Hepatocyte (in vitro differentiated cells): ENCODE measurements around the gene CALHM1. TPM values are rescaled to one million over a fixed set of nuclear protein-coding genes. Genes with fewer than 3 reads are reported as not detected.

ENCODE experiments used
- DNase-seq: peaks from one replicate; pipeline ENCODE4 v3.0.0-alpha.2; 2016; ENCODE audit warnings: low spot score
- H2AFZ ChIP-seq: fragments of 200-600 bp; sonication (generic); 2 replicates; pipeline ENCODE4 v1.6.0; 2016; ENCODE audit warnings: antibody characterized with exemption, mild to moderate bottlenecking
- H3K27ac ChIP-seq: fragments of 200-600 bp; sonication (generic); 2 replicates; pipeline ENCODE4 v1.5.1; 2016; ENCODE audit warnings: mild to moderate bottlenecking
- H3K27me3 ChIP-seq: fragments of 200-600 bp; sonication (generic); 2 replicates; pipeline ENCODE4 v1.6.1; 2016
- H3K36me3 ChIP-seq: fragments of 200-600 bp; sonication (generic); replicated peaks from 2 replicates; pipeline ENCODE4 v1.5.1; 2016; ENCODE audit warnings: low read depth; ENCODE audit not compliant: insufficient read depth
- H3K4me1 ChIP-seq: fragments of 200-600 bp; sonication (generic); 2 replicates; pipeline ENCODE4 v1.5.1; 2016; ENCODE audit warnings: mild to moderate bottlenecking, moderate library complexity; ENCODE audit not compliant: insufficient read depth
- H3K4me2 ChIP-seq: fragments of 200-600 bp; sonication (generic); 2 replicates; pipeline ENCODE4 v1.6.0; 2016
- H3K4me3 ChIP-seq: fragments of 200-600 bp; sonication (generic); 2 replicates; pipeline ENCODE4 v1.5.1; 2016; ENCODE audit warnings: mild to moderate bottlenecking
- H3K79me2 ChIP-seq: fragments of 200-600 bp; sonication (generic); 2 replicates; pipeline ENCODE4 v1.6.0; 2017; ENCODE audit warnings: mild to moderate bottlenecking
- H3K9me2 ChIP-seq: fragments of 200-600 bp; sonication (generic); replicated peaks from 2 replicates; pipeline ENCODE4 v1.6.0; 2017; ENCODE audit warnings: mild to moderate bottlenecking; ENCODE audit not compliant: insufficient read depth
- H3K9me3 ChIP-seq: fragments of 200-600 bp; sonication (generic); 2 replicates; pipeline ENCODE4 v1.5.1; 2016; ENCODE audit warnings: low read depth, mild to moderate bottlenecking
- H4K20me1 ChIP-seq: fragments of 200-600 bp; sonication (generic); 2 replicates; pipeline ENCODE4 v1.6.0; 2016; ENCODE audit warnings: mild to moderate bottlenecking; ENCODE audit not compliant: insufficient read depth, poor library complexity, severe bottlenecking
- CTCF ChIP-seq: fragments of 200-600 bp; sonication (generic); IDR thresholded peaks from 2 replicates; pipeline ENCODE4 v1.5.1; 2016; ENCODE audit warnings: antibody characterized with exemption, mild to moderate bottlenecking; ENCODE audit not compliant: poor library complexity
- EZH2 ChIP-seq: fragments of 200-600 bp; sonication (generic); IDR thresholded peaks from 2 replicates; pipeline ENCODE4 v1.6.1; 2016; ENCODE audit warnings: antibody characterized with exemption, mild to moderate bottlenecking, borderline replicate concordance
- EZH2phosphoT487 ChIP-seq: fragments of 200-600 bp; sonication (generic); IDR thresholded peaks from one replicate; pipeline ENCODE4 v1.6.1; 2018; ENCODE audit warnings: antibody characterized with exemption, mild to moderate bottlenecking, low read depth, moderate library complexity; ENCODE audit not compliant: unreplicated experiment, severe bottlenecking
- WGBS: methylation state at CpG from one replicate; pipeline ENCODE4 v1.1.6; 2016; ENCODE audit warnings: low lambda C conversion rate; ENCODE audit errors: missing lambda C conversion rate; 5-methylcytosine and 5-hydroxymethylcytosine counted together
- polyA plus RNA-seq: library from polyadenylated mRNA; unstranded; fragments of >200 nt; fragmentation: Nextera tagmentation; extraction: Ambion mirVana; gene quantifications from 2 replicates; pipeline ENCODE4 v1.2.1, GENCODE V29; 2016
- total RNA-seq: library from RNA; depleted of rRNA; stranded (reverse); fragments of >200 nt; gene quantifications from 2 replicates; pipeline ENCODE4 v1.2.3, GENCODE V29; 2014

CALHM1 gene
- total and polyA plus RNA-seq, 2 experiments from 2014 or later: 0.11 TPM; not detected in 1

- Histone ChIP-seq H3K27me3 (no peaks in the 10 kb centered on the region), H3K4me2 (no peak overlapping the region), H3K4me1 (no peaks in the 10 kb centered on the region), H3K79me2 (no peaks in the 10 kb centered on the region), H4K20me1 (no peaks in the 10 kb centered on the region), H3K9me3 (no peaks in the 10 kb centered on the region), H3K9me2 (no peaks in the 10 kb centered on the region), H3K27ac (no peak overlapping the region), H2AFZ (no peak overlapping the region), H3K36me3 (no peaks in the 10 kb centered on the region), H3K4me3 (no peak overlapping the region)
- DNase-seq: no peak
- no peak for TF ChIP-seq EZH2
- TF ChIP-seq EZH2phosphoT487: no peak
- no peak for TF ChIP-seq CTCF
- 81% methylated on average over 5 of the region's 5 CpGs for WGBS
These were observed 10.5 kb upstream of the CALHM1 start for GRCh38 chr10:103469201-103469600.

- Histone ChIP-seq H2AFZ (no peak overlapping the region), H3K27ac (no peak overlapping the region), H3K79me2 (no peaks in the 10 kb centered on the region), H3K27me3 (no peaks in the 10 kb centered on the region), H3K9me2 (no peaks in the 10 kb centered on the region), H3K4me2 (no peak overlapping the region), H3K4me3 (no peak overlapping the region), H3K4me1 (no peaks in the 10 kb centered on the region), H3K36me3 (no peaks in the 10 kb centered on the region), H4K20me1 (no peaks in the 10 kb centered on the region), H3K9me3 (no peaks in the 10 kb centered on the region)
- 89% methylated on average over 7 of the region's 7 CpGs for WGBS
- DNase-seq: no peak
- TF ChIP-seq EZH2phosphoT487 (no peak), EZH2 (no peak), CTCF (no peak)
These were observed 8.7 kb upstream of the CALHM1 start for GRCh38 chr10:103467406-103467805.

GRCh38 chr10:103466734-103467133 is 8.0 kb upstream of the CALHM1 start:
- Histone ChIP-seq H3K4me3 (no peak overlapping the region), H3K27ac (no peak overlapping the region), H3K4me2 (no peak overlapping the region), H3K79me2 (no peaks in the 10 kb centered on the region), H3K4me1 (no peaks in the 10 kb centered on the region), H3K9me3 (no peaks in the 10 kb centered on the region), H3K36me3 (no peaks in the 10 kb centered on the region), H2AFZ (no peak overlapping the region), H3K27me3 (no peaks in the 10 kb centered on the region), H3K9me2 (no peaks in the 10 kb centered on the region), H4K20me1 (no peaks in the 10 kb centered on the region)
- DNase-seq: no peak
- WGBS: 77% methylated on average over 3 of the region's 3 CpGs
- TF ChIP-seq EZH2phosphoT487: no peak

- no peaks in the 10 kb centered on the region for H3K79me2 ChIP-seq
- no peak overlapping the region for H2AFZ ChIP-seq
- 92% methylated on average over 14 of the region's 14 CpGs for WGBS
- H3K4me2 ChIP-seq: no peak overlapping the region
- no peaks in the 10 kb centered on the region for H3K9me2 ChIP-seq
- no peak for DNase-seq
- TF ChIP-seq EZH2: no peak
- TF ChIP-seq CTCF: no peak
- TF ChIP-seq EZH2phosphoT487: no peak
- no peak overlapping the region for H3K4me3 ChIP-seq
- no peaks in the 10 kb centered on the region for H3K27me3 ChIP-seq
- no peaks in the 10 kb centered on the region for H3K4me1 ChIP-seq
- H3K36me3 ChIP-seq: no peaks in the 10 kb centered on the region
- no peaks in the 10 kb centered on the region for H3K9me3 ChIP-seq
- no peaks in the 10 kb centered on the region for H4K20me1 ChIP-seq
- no peak overlapping the region for H3K27ac ChIP-seq
These were observed 6.9 kb upstream of the CALHM1 start for GRCh38 chr10:103465411-103466179.
